ENCODE results near the gene COL5A1. TPM values are rescaled to one million over a fixed set of nuclear protein-coding genes. Genes with fewer than 3 reads are reported as not detected.

Gene COL5A1
- total RNA-seq, 1 donor, result 801 TPM

GRCh38 chr9:134846187-134846586, 204.6 kb downstream of the COL5A1 start:
- Histone ChIP-seq H3K27me3 (ENCODE audit: insufficient read depth, low read length) (no peaks in the 10 kb centered on the region), H3K4me1 (ENCODE audit: insufficient read depth, low read length) (no peaks in the 10 kb centered on the region), H3K36me3 (ENCODE audit: insufficient read depth, low read length) (peaks cover 47% of the 10 kb centered on the region), H3K4me3 (ENCODE audit: insufficient read depth, low read length) (no peak overlapping the region), H4K20me1 (ENCODE audit: insufficient read depth, low read length) (peaks cover 16% of the 10 kb centered on the region), H3K4me2 (ENCODE audit: insufficient read depth, low read length) (no peak overlapping the region), H3K9me3 (ENCODE audit: low read depth, low read length) (peaks cover 3% of the 10 kb centered on the region), H3K27ac (ENCODE audit: low read depth, low read length) (no peak overlapping the region), H2AFZ (ENCODE audit: low read length) (no peak overlapping the region), H3K79me2 (ENCODE audit: insufficient read depth, low read length) (no peaks in the 10 kb centered on the region)
- DNase-seq (ENCODE audit: insufficient read length, low spot score, missing footprints), result peak; percentile 83
- TF ChIP-seq CTCF (IDR thresholded peaks at IDR 0.05; ENCODE audit: extremely low read depth, low read depth, low read length), result no peak

GRCh38 chr9:134846699-134847098, 205.1 kb downstream of the COL5A1 start:
- Histone ChIP-seq H3K4me2 (ENCODE audit: insufficient read depth, low read length) (no peak overlapping the region), H4K20me1 (ENCODE audit: insufficient read depth, low read length) (peaks cover 11% of the 10 kb centered on the region), H3K4me3 (ENCODE audit: insufficient read depth, low read length) (no peak overlapping the region), H2AFZ (ENCODE audit: low read length) (no peak overlapping the region), H3K9me3 (ENCODE audit: low read depth, low read length) (peaks cover 3% of the 10 kb centered on the region), H3K27ac (ENCODE audit: low read depth, low read length) (no peak overlapping the region), H3K4me1 (ENCODE audit: insufficient read depth, low read length) (no peaks in the 10 kb centered on the region), H3K79me2 (ENCODE audit: insufficient read depth, low read length) (no peaks in the 10 kb centered on the region), H3K27me3 (ENCODE audit: insufficient read depth, low read length) (no peaks in the 10 kb centered on the region), H3K36me3 (ENCODE audit: insufficient read depth, low read length) (peaks cover 42% of the 10 kb centered on the region)
- DNase-seq (ENCODE audit: insufficient read length, low spot score, missing footprints), result no peak
- TF ChIP-seq CTCF (IDR thresholded peaks at IDR 0.05; ENCODE audit: extremely low read depth, low read depth, low read length), result no peak

GRCh38 chr9:134847138-134847537, 205.5 kb downstream of the COL5A1 start:
- no peak for TF ChIP-seq CTCF (IDR thresholded peaks at IDR 0.05; ENCODE audit: extremely low read depth, low read depth, low read length)

GRCh38 chr9:134847752-134848432, 206.3 kb downstream of the COL5A1 start:
- H3K27me3 ChIP-seq (ENCODE audit: insufficient read depth, low read length), result no peaks in the 10 kb centered on the region
- H3K36me3 ChIP-seq (ENCODE audit: insufficient read depth, low read length), result peaks cover 30% of the 10 kb centered on the region
- no peaks in the 10 kb centered on the region for H3K4me1 ChIP-seq (ENCODE audit: insufficient read depth, low read length)
- no peak overlapping the region for H3K27ac ChIP-seq (ENCODE audit: low read depth, low read length)
- H3K79me2 ChIP-seq (ENCODE audit: insufficient read depth, low read length), result no peaks in the 10 kb centered on the region
- H2AFZ ChIP-seq (ENCODE audit: low read length), result no peak overlapping the region
- H3K4me3 ChIP-seq (ENCODE audit: insufficient read depth, low read length), result no peak overlapping the region
- peaks cover 8% of the 10 kb centered on the region for H4K20me1 ChIP-seq (ENCODE audit: insufficient read depth, low read length)
- no peak for TF ChIP-seq CTCF (IDR thresholded peaks at IDR 0.05; ENCODE audit: extremely low read depth, low read depth, low read length)
- DNase-seq (ENCODE audit: insufficient read length, low spot score, missing footprints), result peak; percentile 85
- H3K9me3 ChIP-seq (ENCODE audit: low read depth, low read length), result peaks cover 3% of the 10 kb centered on the region
- no peak overlapping the region for H3K4me2 ChIP-seq (ENCODE audit: insufficient read depth, low read length)

More at GRCh38 chr9:134847138-134847537, 205.5 kb downstream of the COL5A1 start:
- Histone ChIP-seq H3K27ac (ENCODE audit: low read depth, low read length) (no peak overlapping the region), H3K9me3 (ENCODE audit: low read depth, low read length) (peaks cover 3% of the 10 kb centered on the region), H4K20me1 (ENCODE audit: insufficient read depth, low read length) (peaks cover 11% of the 10 kb centered on the region), H3K79me2 (ENCODE audit: insufficient read depth, low read length) (no peaks in the 10 kb centered on the region), H3K4me2 (ENCODE audit: insufficient read depth, low read length) (no peak overlapping the region), H3K36me3 (ENCODE audit: insufficient read depth, low read length) (peaks cover 38% of the 10 kb centered on the region), H3K4me3 (ENCODE audit: insufficient read depth, low read length) (no peak overlapping the region), H3K27me3 (ENCODE audit: insufficient read depth, low read length) (no peaks in the 10 kb centered on the region), H3K4me1 (ENCODE audit: insufficient read depth, low read length) (no peaks in the 10 kb centered on the region), H2AFZ (ENCODE audit: low read length) (no peak overlapping the region)
- DNase-seq (ENCODE audit: insufficient read length, low spot score, missing footprints), result peak; percentile 38

All from osteoblast (primary cell).